Measurements from ENCODE around the gene IGLL1.

Gene IGLL1

GRCh38 chr22:23566705-23567475 lies 13.2 kb downstream of the IGLL1 start:
- no peaks in the 10 kb centered on the region for H3K9me3 ChIP-seq (ENCODE audit: insufficient read depth, low read length)
- no peaks in the 10 kb centered on the region for H3K36me3 ChIP-seq (ENCODE audit: low read length)
- no peak overlapping the region for H3K4me3 ChIP-seq (ENCODE audit: insufficient read depth, low read length, poor library complexity, severe bottlenecking)
- no peaks in the 10 kb centered on the region for H4K20me1 ChIP-seq (ENCODE audit: low read depth, low read length)
- H2AFZ ChIP-seq (ENCODE audit: low read depth, low read length, severe bottlenecking), result no peak overlapping the region
- no peak overlapping the region for H3K9ac ChIP-seq (ENCODE audit: low read length)
- no peaks in the 10 kb centered on the region for H3K79me2 ChIP-seq (ENCODE audit: insufficient read depth, low read length)
- H3K27ac ChIP-seq (ENCODE audit: low read depth, low read length), result no peak overlapping the region
- H3K9me2 ChIP-seq (replicated peaks; ENCODE audit: insufficient read depth, low read length), result no peaks in the 10 kb centered on the region
- no peaks in the 10 kb centered on the region for H3F3A ChIP-seq (ENCODE audit: insufficient read depth)
- no peaks in the 10 kb centered on the region for H3K27me3 ChIP-seq (ENCODE audit: low read length)
- no peak overlapping the region for H3K4me2 ChIP-seq (ENCODE audit: low read depth, low read length, poor library complexity, severe bottlenecking)
- no peak for TF ChIP-seq CTCF (IDR thresholded peaks at IDR 0.05; ENCODE audit: insufficient read depth, low read length, poor library complexity, severe bottlenecking)
- no peak for TF ChIP-seq EZH2phosphoT487 (conservative IDR thresholded peaks at IDR 0.05; ENCODE audit: low read length)

GRCh38 chr22:23565915-23566704 lies 14.0 kb downstream of the IGLL1 start:
- Histone ChIP-seq H3K79me2 (ENCODE audit: insufficient read depth, low read length) (no peaks in the 10 kb centered on the region), H3K9ac (ENCODE audit: low read length) (no peak overlapping the region), H3K9me2 (replicated peaks; ENCODE audit: insufficient read depth, low read length) (no peaks in the 10 kb centered on the region), H3K36me3 (ENCODE audit: low read length) (no peaks in the 10 kb centered on the region), H3K4me3 (ENCODE audit: insufficient read depth, low read length, poor library complexity, severe bottlenecking) (no peak overlapping the region), H3K27me3 (ENCODE audit: low read length) (no peaks in the 10 kb centered on the region), H4K20me1 (ENCODE audit: low read depth, low read length) (no peaks in the 10 kb centered on the region), H3F3A (ENCODE audit: insufficient read depth) (no peaks in the 10 kb centered on the region), H2AFZ (ENCODE audit: low read depth, low read length, severe bottlenecking) (no peak overlapping the region), H3K27ac (ENCODE audit: low read depth, low read length) (no peak overlapping the region), H3K9me3 (ENCODE audit: insufficient read depth, low read length) (no peaks in the 10 kb centered on the region), H3K4me2 (ENCODE audit: low read depth, low read length, poor library complexity, severe bottlenecking) (no peak overlapping the region)
- TF ChIP-seq EZH2phosphoT487 (conservative IDR thresholded peaks at IDR 0.05; ENCODE audit: low read length), result no peak
- no peak for TF ChIP-seq CTCF (IDR thresholded peaks at IDR 0.05; ENCODE audit: insufficient read depth, low read length, poor library complexity, severe bottlenecking)

- Histone ChIP-seq H3K9ac (ENCODE audit: low read length) (no peak overlapping the region), H3K4me3 (ENCODE audit: insufficient read depth, low read length, poor library complexity, severe bottlenecking) (no peak overlapping the region)
Observed at GRCh38 chr22:23565305-23565914, 14.7 kb downstream of the IGLL1 start.

More at GRCh38 chr22:23565305-23565914, 14.7 kb downstream of the IGLL1 start:
- Histone ChIP-seq H2AFZ (ENCODE audit: low read depth, low read length, severe bottlenecking) (no peak overlapping the region), H3K27ac (ENCODE audit: low read depth, low read length) (no peak overlapping the region), H3K27me3 (ENCODE audit: low read length) (no peaks in the 10 kb centered on the region), H3K9me3 (ENCODE audit: insufficient read depth, low read length) (no peaks in the 10 kb centered on the region), H3K9me2 (replicated peaks; ENCODE audit: insufficient read depth, low read length) (no peaks in the 10 kb centered on the region), H3K79me2 (ENCODE audit: insufficient read depth, low read length) (no peaks in the 10 kb centered on the region), H3K4me2 (ENCODE audit: low read depth, low read length, poor library complexity, severe bottlenecking) (no peak overlapping the region), H3K36me3 (ENCODE audit: low read length) (no peaks in the 10 kb centered on the region), H4K20me1 (ENCODE audit: low read depth, low read length) (no peaks in the 10 kb centered on the region), H3F3A (ENCODE audit: insufficient read depth) (no peaks in the 10 kb centered on the region)
- no peak for TF ChIP-seq CTCF (IDR thresholded peaks at IDR 0.05; ENCODE audit: insufficient read depth, low read length, poor library complexity, severe bottlenecking)
